Measurements from ENCODE around the gene GXYLT2.
"Not testable (repeated sequence)": the region's sequence is repeated elsewhere in the genome, so short reads cannot be mapped to it uniquely, and the experiment has no call there.

The GXYLT2 gene

DNA sequence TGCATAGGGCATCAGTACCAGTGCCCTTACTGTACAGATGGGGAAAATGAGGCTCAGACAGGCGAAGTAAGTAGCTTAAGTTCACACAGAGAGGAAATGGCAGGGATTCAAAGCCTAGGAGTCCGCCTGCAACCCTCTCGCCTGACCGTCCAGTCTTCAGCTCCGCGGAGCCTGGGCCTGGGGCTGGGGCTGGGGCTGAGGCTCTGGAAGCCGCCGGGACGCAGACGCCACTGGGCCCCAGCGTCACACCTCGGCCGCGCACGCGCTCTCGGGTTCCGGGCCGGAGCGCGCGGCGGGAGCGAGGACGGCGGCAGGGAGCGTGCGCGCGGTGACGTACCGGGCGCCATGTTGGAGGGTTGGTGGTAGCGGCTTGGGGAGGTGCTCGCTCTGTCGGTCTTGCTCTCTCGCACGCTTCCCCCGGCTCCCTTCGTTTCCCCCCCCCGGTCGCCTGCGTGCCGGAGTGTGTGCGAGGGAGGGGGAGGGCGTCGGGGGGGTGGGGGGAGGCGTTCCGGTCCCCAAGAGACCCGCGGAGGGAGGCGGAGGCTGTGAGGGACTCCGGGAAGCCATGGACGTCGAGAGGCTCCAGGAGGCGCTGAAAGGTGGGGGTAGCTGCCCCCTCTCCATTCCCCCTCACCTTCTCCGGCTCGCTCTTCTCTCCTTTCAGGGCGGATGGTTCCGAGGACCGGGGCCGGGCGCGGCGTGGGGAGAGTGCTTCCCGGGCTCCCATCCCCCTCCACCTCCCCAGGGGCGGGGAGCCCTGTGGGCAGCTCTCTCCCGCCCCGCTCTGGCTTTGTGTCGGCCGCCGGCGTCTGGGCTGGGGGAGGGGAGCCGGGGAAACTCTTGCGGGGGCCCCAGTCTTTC is 108.9 kb downstream of the GXYLT2 start, which contains the start of gene PPP4R2:
TSS of gene PPP4R2 (plus strand) at position 339 of the 861 bp plus-strand sequence. CDS start at position 566, 227 bp downstream.
- Histone ChIP-seq H3K4me3 (ENCODE audit: low read depth, low read length) (peak within 1 kb of the TSS; percentile 99), H3K4me1 (ENCODE audit: control insufficient read depth, insufficient read depth, low read length) (peaks cover 23% of the 10 kb centered on the region), H3K27me3 (ENCODE audit: control insufficient read depth, insufficient read depth, low read length) (no peaks in the 10 kb centered on the region), H3K9ac (ENCODE audit: low read length) (peak within 1 kb of the TSS; percentile 98), H3K36me3 (ENCODE audit: control insufficient read depth, insufficient read depth, low read length) (peaks cover 35% of the 10 kb centered on the region), H3K9me3 (ENCODE audit: control insufficient read depth, insufficient read depth, low read depth, low read length) (no peaks in the 10 kb centered on the region), H3K27ac (ENCODE audit: low read depth, low read length) (peak within 1 kb of the TSS; percentile 97)

- Histone ChIP-seq H3K4me3 (ENCODE audit: low read depth, low read length) (peak overlapping the region; percentile 99), H3K36me3 (ENCODE audit: control insufficient read depth, insufficient read depth, low read length) (peaks cover 42% of the 10 kb centered on the region), H3K4me1 (ENCODE audit: control insufficient read depth, insufficient read depth, low read length) (peaks cover 23% of the 10 kb centered on the region), H3K27me3 (ENCODE audit: control insufficient read depth, insufficient read depth, low read length) (no peaks in the 10 kb centered on the region), H3K27ac (ENCODE audit: low read depth, low read length) (peak overlapping the region; percentile 97), H3K9me3 (ENCODE audit: control insufficient read depth, insufficient read depth, low read depth, low read length) (no peaks in the 10 kb centered on the region), H3K9ac (ENCODE audit: low read length) (peak overlapping the region; percentile 98)
Observed at GRCh38 chr3:72997421-72997961, 109.6 kb downstream of the GXYLT2 start.

DNA sequence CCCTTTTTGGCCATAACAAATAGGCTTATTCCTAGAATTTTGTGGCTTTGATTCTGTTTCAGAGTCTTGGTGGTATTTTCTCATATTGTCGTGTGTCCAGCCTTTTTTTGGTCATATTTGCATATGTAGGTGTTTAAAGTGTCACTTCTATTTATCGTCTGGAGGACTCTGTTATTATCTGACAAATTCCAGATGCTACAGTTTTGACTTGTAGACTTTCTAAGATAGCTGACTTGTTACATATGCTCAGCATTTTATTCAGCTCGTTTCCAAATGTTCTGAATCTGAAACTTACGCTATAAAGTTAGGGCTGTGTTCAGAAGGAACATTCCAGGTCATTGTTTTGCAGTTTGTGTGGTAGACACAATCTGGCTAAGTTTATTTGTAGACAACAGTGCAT is 110.6 kb downstream of the GXYLT2 start:
- peaks cover 48% of the 10 kb centered on the region for H3K36me3 ChIP-seq (ENCODE audit: control insufficient read depth, insufficient read depth, low read length)
- peaks cover 23% of the 10 kb centered on the region for H3K4me1 ChIP-seq (ENCODE audit: control insufficient read depth, insufficient read depth, low read length)
- H3K9me3 ChIP-seq (ENCODE audit: control insufficient read depth, insufficient read depth, low read depth, low read length): no peaks in the 10 kb centered on the region
- no peaks in the 10 kb centered on the region for H3K27me3 ChIP-seq (ENCODE audit: control insufficient read depth, insufficient read depth, low read length)
- H3K4me3 ChIP-seq (ENCODE audit: low read depth, low read length): peak overlapping the region; percentile 99
- no peak overlapping the region for H3K27ac ChIP-seq (ENCODE audit: low read depth, low read length)
- H3K9ac ChIP-seq (ENCODE audit: low read length): peak overlapping the region; percentile 58

DNA sequence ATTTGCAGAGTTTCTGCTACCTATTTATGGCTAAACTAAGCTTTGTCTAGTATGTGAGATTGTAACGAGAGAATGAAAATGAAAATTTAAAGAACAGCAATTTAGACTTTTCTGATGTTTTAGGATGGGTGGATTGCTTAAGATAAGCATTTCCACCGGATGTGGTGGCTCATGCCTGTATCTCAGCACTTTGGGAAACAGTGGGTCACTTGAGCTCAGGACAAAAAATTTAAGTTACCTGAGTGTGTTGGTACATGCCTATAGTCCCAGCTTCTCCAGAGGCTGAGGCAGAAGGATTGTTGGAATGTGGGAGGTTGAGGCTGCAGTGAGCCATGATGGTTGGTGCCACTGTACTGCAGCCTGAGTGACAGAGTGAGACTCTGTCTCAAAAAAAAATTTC is 112.1 kb downstream of the GXYLT2 start:
- Histone ChIP-seq H3K9ac (ENCODE audit: low read length) (no peak overlapping the region), H3K27me3 (ENCODE audit: control insufficient read depth, insufficient read depth, low read length) (no peaks in the 10 kb centered on the region), H3K4me1 (ENCODE audit: control insufficient read depth, insufficient read depth, low read length) (peaks cover 23% of the 10 kb centered on the region), H3K4me3 (ENCODE audit: low read depth, low read length) (peak overlapping the region; percentile 99; the same call in 1 of the 2 replicates), H3K36me3 (ENCODE audit: control insufficient read depth, insufficient read depth, low read length) (peaks cover 61% of the 10 kb centered on the region), H3K27ac (ENCODE audit: low read depth, low read length) (no peak overlapping the region), H3K9me3 (ENCODE audit: control insufficient read depth, insufficient read depth, low read depth, low read length) (no peaks in the 10 kb centered on the region)

DNA sequence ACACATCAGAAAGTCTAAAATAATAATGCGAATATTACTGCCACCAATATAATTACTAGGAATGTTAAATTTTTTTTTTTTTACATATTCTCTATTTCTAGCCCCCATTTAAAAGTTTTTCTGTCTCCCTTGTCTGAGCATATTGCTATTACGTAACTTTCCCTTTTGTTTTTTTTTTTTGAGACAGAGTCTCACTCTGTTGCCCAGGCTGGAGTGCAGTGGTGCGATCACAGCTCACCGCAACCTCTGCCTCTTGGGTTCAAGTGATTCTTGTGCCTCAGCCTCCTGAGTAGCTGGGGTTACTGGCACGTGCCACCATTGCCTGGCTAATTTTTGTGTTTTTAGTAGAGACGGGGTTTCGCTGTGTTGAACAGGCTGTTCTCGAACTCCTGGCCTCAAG is 115.2 kb downstream of the GXYLT2 start:
- H3K4me3 ChIP-seq (ENCODE audit: low read depth, low read length); H3K9ac ChIP-seq (ENCODE audit: low read length); H3K27me3 ChIP-seq (ENCODE audit: control insufficient read depth, insufficient read depth, low read length); H3K9me3 ChIP-seq (ENCODE audit: control insufficient read depth, insufficient read depth, low read depth, low read length); H3K27ac ChIP-seq (ENCODE audit: low read depth, low read length): not testable (repeated sequence)
- Histone ChIP-seq H3K36me3 (ENCODE audit: control insufficient read depth, insufficient read depth, low read length) (peaks cover 81% of the 10 kb centered on the region), H3K4me1 (ENCODE audit: control insufficient read depth, insufficient read depth, low read length) (peaks cover 20% of the 10 kb centered on the region)

DNA sequence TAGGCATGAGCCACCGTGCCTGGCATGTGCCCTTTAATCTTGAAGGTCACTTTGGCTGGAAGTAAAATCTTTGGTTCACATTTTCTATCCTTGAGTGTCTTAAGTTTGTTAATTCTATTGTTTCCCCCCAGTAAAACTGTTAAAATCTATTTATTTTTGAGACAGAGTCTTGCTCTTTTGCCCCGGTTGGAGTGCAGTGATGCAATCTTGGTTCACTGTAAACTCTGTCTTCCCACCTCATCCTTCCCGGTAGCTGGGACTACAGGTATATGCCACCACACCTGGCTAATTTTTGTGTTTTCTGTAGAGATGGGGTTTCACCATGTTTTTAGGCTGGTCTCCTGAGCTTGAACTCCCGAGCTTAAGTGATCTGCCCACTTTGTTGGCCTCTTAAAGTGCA is 116.5 kb downstream of the GXYLT2 start:
- no peak overlapping the region for H3K27ac ChIP-seq (ENCODE audit: low read depth, low read length)
- no peak overlapping the region for H3K9ac ChIP-seq (ENCODE audit: low read length)
- no peak overlapping the region for H3K4me3 ChIP-seq (ENCODE audit: low read depth, low read length)
- H3K4me1 ChIP-seq (ENCODE audit: control insufficient read depth, insufficient read depth, low read length): peaks cover 14% of the 10 kb centered on the region; the same call in 1 of the 2 replicates
- H3K27me3 ChIP-seq (ENCODE audit: control insufficient read depth, insufficient read depth, low read length): no peaks in the 10 kb centered on the region
- peaks cover 69% of the 10 kb centered on the region for H3K36me3 ChIP-seq (ENCODE audit: control insufficient read depth, insufficient read depth, low read length)
- no peaks in the 10 kb centered on the region for H3K9me3 ChIP-seq (ENCODE audit: control insufficient read depth, insufficient read depth, low read depth, low read length)

GRCh38 chr3:73007992-73008712 is 120.3 kb downstream of the GXYLT2 start:
- peaks cover 38% of the 10 kb centered on the region for H3K36me3 ChIP-seq (ENCODE audit: control insufficient read depth, insufficient read depth, low read length)
- no peaks in the 10 kb centered on the region for H3K27me3 ChIP-seq (ENCODE audit: control insufficient read depth, insufficient read depth, low read length)
- no peaks in the 10 kb centered on the region for H3K9me3 ChIP-seq (ENCODE audit: control insufficient read depth, insufficient read depth, low read depth, low read length)
- no peak overlapping the region for H3K9ac ChIP-seq (ENCODE audit: low read length)
- 0 out of 2 replicates have a peak, but pooled peaks cover 13% of the 10 kb centered on the region for H3K4me1 ChIP-seq (ENCODE audit: control insufficient read depth, insufficient read depth, low read length)
- no peak overlapping the region for H3K4me3 ChIP-seq (ENCODE audit: low read depth, low read length)
- no peak overlapping the region for H3K27ac ChIP-seq (ENCODE audit: low read depth, low read length)

DNA sequence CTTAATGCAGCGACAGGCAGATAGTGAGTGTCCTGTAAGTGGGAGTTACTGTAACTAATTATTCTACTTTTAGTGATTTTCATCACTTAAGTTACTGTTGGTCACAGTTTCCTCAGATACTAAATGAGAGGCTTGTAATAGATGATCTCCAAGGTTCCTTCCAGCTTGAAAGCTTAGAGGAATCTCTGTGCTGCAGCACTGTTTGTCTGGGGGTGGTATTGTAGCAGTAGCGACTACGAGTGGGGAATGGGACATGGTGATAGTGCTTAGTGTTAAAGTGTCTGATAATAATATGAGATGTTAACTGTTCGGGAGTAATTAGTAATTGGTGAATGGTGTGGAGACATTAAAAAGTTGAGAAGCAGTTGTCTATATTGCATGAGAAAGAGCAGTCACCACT is 121.2 kb downstream of the GXYLT2 start:
- Histone ChIP-seq H3K36me3 (ENCODE audit: control insufficient read depth, insufficient read depth, low read length) (peaks cover 31% of the 10 kb centered on the region), H3K27me3 (ENCODE audit: control insufficient read depth, insufficient read depth, low read length) (no peaks in the 10 kb centered on the region), H3K4me1 (ENCODE audit: control insufficient read depth, insufficient read depth, low read length) (0 out of 2 replicates have a peak, but pooled peaks cover 13% of the 10 kb centered on the region), H3K27ac (ENCODE audit: low read depth, low read length) (no peak overlapping the region), H3K9me3 (ENCODE audit: control insufficient read depth, insufficient read depth, low read depth, low read length) (no peaks in the 10 kb centered on the region), H3K4me3 (ENCODE audit: low read depth, low read length) (no peak overlapping the region), H3K9ac (ENCODE audit: low read length) (no peak overlapping the region)

GRCh38 chr3:73009750-73010149 is 121.9 kb downstream of the GXYLT2 start:
- no peak overlapping the region for H3K4me3 ChIP-seq (ENCODE audit: low read depth, low read length)
- H3K27ac ChIP-seq (ENCODE audit: low read depth, low read length): no peak overlapping the region
- peaks cover 24% of the 10 kb centered on the region for H3K36me3 ChIP-seq (ENCODE audit: control insufficient read depth, insufficient read depth, low read length)
- H3K9me3 ChIP-seq (ENCODE audit: control insufficient read depth, insufficient read depth, low read depth, low read length): no peaks in the 10 kb centered on the region
- no peaks in the 10 kb centered on the region for H3K27me3 ChIP-seq (ENCODE audit: control insufficient read depth, insufficient read depth, low read length)
- 0 out of 2 replicates have a peak, but pooled peaks cover 13% of the 10 kb centered on the region for H3K4me1 ChIP-seq (ENCODE audit: control insufficient read depth, insufficient read depth, low read length)
- H3K9ac ChIP-seq (ENCODE audit: low read length): no peak overlapping the region

- H3K4me3 ChIP-seq (ENCODE audit: low read depth, low read length): no peak overlapping the region
- H3K27ac ChIP-seq (ENCODE audit: low read depth, low read length): no peak overlapping the region
- no peak overlapping the region for H3K9ac ChIP-seq (ENCODE audit: low read length)
- H3K9me3 ChIP-seq (ENCODE audit: control insufficient read depth, insufficient read depth, low read depth, low read length): no peaks in the 10 kb centered on the region
- H3K27me3 ChIP-seq (ENCODE audit: control insufficient read depth, insufficient read depth, low read length): no peaks in the 10 kb centered on the region
- peaks cover 25% of the 10 kb centered on the region for H3K36me3 ChIP-seq (ENCODE audit: control insufficient read depth, insufficient read depth, low read length)
- H3K4me1 ChIP-seq (ENCODE audit: control insufficient read depth, insufficient read depth, low read length): 0 out of 2 replicates have a peak, but pooled peaks cover 13% of the 10 kb centered on the region
Observed at GRCh38 chr3:73010158-73010557, 122.3 kb downstream of the GXYLT2 start.

Data from HUES6 (cell line).